Neural cell (in vitro differentiated cells): ENCODE data around the gene DYNC1I2. TPM values are rescaled to one million over a fixed set of nuclear protein-coding genes. Genes with fewer than 3 reads are reported as not detected.
A peak's percentile ranks its signal among the peaks of the same experiment; 100 is the strongest.

Experiments used
- H2AFZ ChIP-seq: fragments of 200-600, 300-800 bp; sonication (generic), shearing (Covaris generic); 2 replicates; pipeline ENCODE4 v1.6.0; 2014; ENCODE audit warnings: low read depth, mild to moderate bottlenecking, antibody characterized with exemption, low read length, moderate library complexity
- H3F3A ChIP-seq: fragments of 200-600 bp; shearing (Covaris generic); 2 replicates; pipeline ENCODE4 v1.6.1; 2016; ENCODE audit warnings: mild to moderate bottlenecking, moderate library complexity, mixed read lengths, antibody characterized with exemption, low read length; ENCODE audit not compliant: insufficient read depth, poor library complexity, severe bottlenecking
- H3K27ac ChIP-seq: fragments of 200-600, 300-800 bp; sonication (generic), shearing (Covaris generic); 2 replicates; pipeline ENCODE4 v1.5.1; 2014; ENCODE audit warnings: mild to moderate bottlenecking, low read length, moderate library complexity
- H3K27me3 ChIP-seq: fragments of 300-800, 200-600 bp; sonication (generic), shearing (Covaris generic); 2 replicates; pipeline ENCODE4 v1.6.0; 2014; ENCODE audit warnings: mild to moderate bottlenecking, low read depth, low read length, moderate library complexity; ENCODE audit not compliant: insufficient read depth
- H3K36me3 ChIP-seq: fragments of 300-800, 200-600 bp; sonication (generic), shearing (Covaris generic); 2 replicates; pipeline ENCODE4 v1.5.1; 2014; ENCODE audit warnings: mild to moderate bottlenecking, antibody characterized with exemption, low read length, moderate library complexity; ENCODE audit not compliant: insufficient read depth
- H3K4me2 ChIP-seq: fragments of 300-800, 200-600 bp; sonication (generic), shearing (Covaris generic); 2 replicates; pipeline ENCODE4 v1.6.0; 2014; ENCODE audit warnings: mild to moderate bottlenecking, low read length
- H3K4me3 ChIP-seq: fragments of 300-800, 200-600 bp; sonication (generic), shearing (Covaris generic); 2 replicates; pipeline ENCODE4 v1.5.1; 2014; ENCODE audit warnings: mild to moderate bottlenecking, low read length, moderate library complexity
- H3K79me2 ChIP-seq: fragments of 200-600 bp; shearing (Covaris generic); replicated peaks from 2 replicates; pipeline ENCODE4 v1.6.0; 2014; ENCODE audit warnings: mild to moderate bottlenecking, low read length, moderate library complexity; ENCODE audit not compliant: insufficient read depth
- H3K9ac ChIP-seq: fragments of 300-800, 200-600 bp; sonication (generic), shearing (Covaris generic); 2 replicates; pipeline ENCODE4 v1.6.1; 2016; ENCODE audit warnings: mild to moderate bottlenecking, low read length, mixed read lengths
- H3K9me2 ChIP-seq: fragments of 200-600 bp; shearing (Covaris generic); 2 replicates; pipeline ENCODE4 v1.6.1; 2016; ENCODE audit warnings: mild to moderate bottlenecking, low read length, mixed read lengths; ENCODE audit not compliant: insufficient read depth
- H3K9me3 ChIP-seq: fragments of 200-600, 300-800 bp; sonication (generic), shearing (Covaris generic); 2 replicates; pipeline ENCODE4 v1.6.1; 2016; ENCODE audit warnings: mild to moderate bottlenecking, mixed run types, low read length, moderate library complexity, mixed read lengths
- H4K20me1 ChIP-seq: fragments of 200-600 bp; shearing (Covaris generic); 2 replicates; pipeline ENCODE4 v1.6.1; 2016; ENCODE audit warnings: mild to moderate bottlenecking, mixed run types; ENCODE audit not compliant: insufficient read depth
- CTCF ChIP-seq: fragments of 450-650 bp; IDR thresholded peaks from 2 replicates; pipeline ENCODE4 v1.5.1; 2014; ENCODE audit warnings: antibody characterized with exemption, mild to moderate bottlenecking, moderate library complexity; ENCODE audit not compliant: poor library complexity, severe bottlenecking
- EP300 ChIP-seq: fragments of 450-650 bp; conservative IDR thresholded peaks from 2 replicates; pipeline ENCODE4 v1.6.1; 2014; ENCODE audit warnings: antibody characterized with exemption, mild to moderate bottlenecking, moderate library complexity; ENCODE audit not compliant: poor library complexity, severe bottlenecking
- EZH2 ChIP-seq: fragments of 200-600, 300-800 bp; shearing (Covaris generic), sonication (generic); IDR thresholded peaks from 2 replicates; pipeline ENCODE4 v1.6.1; 2014; ENCODE audit warnings: antibody characterized with exemption, low read length, borderline replicate concordance, mild to moderate bottlenecking; ENCODE audit not compliant: insufficient read depth, poor library complexity, severe bottlenecking
- MXI1 ChIP-seq: fragments of 450-650 bp; conservative IDR thresholded peaks from 2 replicates; pipeline ENCODE4 v1.6.1; 2014; ENCODE audit warnings: antibody characterized with exemption, mild to moderate bottlenecking; ENCODE audit not compliant: poor library complexity, severe bottlenecking
- POLR2AphosphoS5 ChIP-seq: IDR thresholded peaks from 2 replicates; pipeline ENCODE4 v1.6.1; 2012
- RAD21 ChIP-seq: fragments of 450-650 bp; conservative IDR thresholded peaks from 2 replicates; pipeline ENCODE4 v1.6.1; 2014; ENCODE audit warnings: antibody characterized with exemption, mild to moderate bottlenecking, moderate library complexity
- SMC3 ChIP-seq: fragments of 450-650 bp; conservative IDR thresholded peaks from 2 replicates; pipeline ENCODE4 v1.6.1; 2014; ENCODE audit warnings: antibody characterized with exemption, mild to moderate bottlenecking, moderate library complexity; ENCODE audit not compliant: poor library complexity
- TAF1 ChIP-seq: IDR thresholded peaks from 2 replicates; pipeline ENCODE4 v1.6.1; 2012; ENCODE audit warnings: low read depth
- polyA plus RNA-seq: library from polyadenylated mRNA; depleted of rRNA; stranded (reverse); fragments of >200 nt; gene quantifications from 2 replicates; pipeline ENCODE4 v1.2.3, GENCODE V29; 2014
- TF ChIP-seq, protein P1 (sequence below): IDR thresholded peaks from 2 replicates; pipeline ENCODE4 v1.6.1; 2012; ENCODE audit warnings: borderline replicate concordance

DYNC1I2 gene
- polyA plus RNA-seq, 1 donor from 2014 or later, result 561 TPM

DNA sequence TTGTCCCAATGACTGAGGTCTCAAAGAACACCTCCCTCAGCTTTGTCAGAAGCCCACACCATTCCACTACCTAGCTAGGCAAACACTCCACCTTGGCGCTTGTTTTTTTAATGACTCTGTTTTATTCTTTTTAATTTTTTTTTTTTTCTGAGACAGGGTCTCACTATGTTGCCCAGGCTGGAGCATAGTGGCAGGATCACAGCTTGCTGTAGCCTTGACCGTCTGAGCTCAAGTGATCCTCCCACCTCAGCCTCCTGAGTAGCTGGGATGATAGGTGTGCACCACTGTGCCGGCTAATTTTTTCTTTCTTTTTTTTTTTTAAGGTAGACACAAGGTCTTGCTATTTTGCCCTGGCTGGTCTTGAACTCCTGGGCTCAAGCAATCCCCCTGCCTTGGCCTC, 104.9 kb downstream of the DYNC1I2 start:
- TF ChIP-seq SMC3, result no peak
- TF ChIP-seq, protein P1, sequence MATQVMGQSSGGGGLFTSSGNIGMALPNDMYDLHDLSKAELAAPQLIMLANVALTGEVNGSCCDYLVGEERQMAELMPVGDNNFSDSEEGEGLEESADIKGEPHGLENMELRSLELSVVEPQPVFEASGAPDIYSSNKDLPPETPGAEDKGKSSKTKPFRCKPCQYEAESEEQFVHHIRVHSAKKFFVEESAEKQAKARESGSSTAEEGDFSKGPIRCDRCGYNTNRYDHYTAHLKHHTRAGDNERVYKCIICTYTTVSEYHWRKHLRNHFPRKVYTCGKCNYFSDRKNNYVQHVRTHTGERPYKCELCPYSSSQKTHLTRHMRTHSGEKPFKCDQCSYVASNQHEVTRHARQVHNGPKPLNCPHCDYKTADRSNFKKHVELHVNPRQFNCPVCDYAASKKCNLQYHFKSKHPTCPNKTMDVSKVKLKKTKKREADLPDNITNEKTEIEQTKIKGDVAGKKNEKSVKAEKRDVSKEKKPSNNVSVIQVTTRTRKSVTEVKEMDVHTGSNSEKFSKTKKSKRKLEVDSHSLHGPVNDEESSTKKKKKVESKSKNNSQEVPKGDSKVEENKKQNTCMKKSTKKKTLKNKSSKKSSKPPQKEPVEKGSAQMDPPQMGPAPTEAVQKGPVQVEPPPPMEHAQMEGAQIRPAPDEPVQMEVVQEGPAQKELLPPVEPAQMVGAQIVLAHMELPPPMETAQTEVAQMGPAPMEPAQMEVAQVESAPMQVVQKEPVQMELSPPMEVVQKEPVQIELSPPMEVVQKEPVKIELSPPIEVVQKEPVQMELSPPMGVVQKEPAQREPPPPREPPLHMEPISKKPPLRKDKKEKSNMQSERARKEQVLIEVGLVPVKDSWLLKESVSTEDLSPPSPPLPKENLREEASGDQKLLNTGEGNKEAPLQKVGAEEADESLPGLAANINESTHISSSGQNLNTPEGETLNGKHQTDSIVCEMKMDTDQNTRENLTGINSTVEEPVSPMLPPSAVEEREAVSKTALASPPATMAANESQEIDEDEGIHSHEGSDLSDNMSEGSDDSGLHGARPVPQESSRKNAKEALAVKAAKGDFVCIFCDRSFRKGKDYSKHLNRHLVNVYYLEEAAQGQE, result no peak
- TF ChIP-seq EP300, result no peak
- no peak for TF ChIP-seq RAD21
- no peak for TF ChIP-seq EZH2
- TF ChIP-seq MXI1, result no peak
- no peak for TF ChIP-seq TAF1
- no peak for TF ChIP-seq CTCF
- TF ChIP-seq POLR2AphosphoS5, result no peak
- H3K27me3 ChIP-seq, result no peaks in the 10 kb centered on the region
- no peaks in the 10 kb centered on the region for H4K20me1 ChIP-seq
- H3F3A ChIP-seq, result no peaks in the 10 kb centered on the region
- no peaks in the 10 kb centered on the region for H3K9me2 ChIP-seq
- no peak overlapping the region for H3K9ac ChIP-seq
- no peak overlapping the region for H2AFZ ChIP-seq
- H3K4me3 ChIP-seq, result no peak overlapping the region
- H3K27ac ChIP-seq, result no peak overlapping the region
- no peaks in the 10 kb centered on the region for H3K9me3 ChIP-seq
- no peaks in the 10 kb centered on the region for H3K79me2 ChIP-seq
- no peak overlapping the region for H3K4me2 ChIP-seq
- peaks cover 10% of the 10 kb centered on the region for H3K36me3 ChIP-seq

- Histone ChIP-seq H4K20me1 (no peaks in the 10 kb centered on the region), H3K27ac (peak overlapping the region; percentile 19), H3K79me2 (no peaks in the 10 kb centered on the region), H3K4me2 (no peak overlapping the region), H3K9ac (no peak overlapping the region), H2AFZ (no peak overlapping the region), H3K9me3 (no peaks in the 10 kb centered on the region), H3K27me3 (no peaks in the 10 kb centered on the region), H3K9me2 (no peaks in the 10 kb centered on the region), H3K4me3 (no peak overlapping the region), H3F3A (no peaks in the 10 kb centered on the region), H3K36me3 (peaks cover 13% of the 10 kb centered on the region)
- no peak for TF ChIP-seq CTCF
- no peak for TF ChIP-seq MXI1
Measured at GRCh38 chr2:171792886-171793580, 105.8 kb downstream of the DYNC1I2 start.
